Measurements from ENCODE around the gene VEGFD. TPM values are rescaled to one million over a fixed set of nuclear protein-coding genes. Genes with fewer than 3 reads are reported as not detected.

Gene VEGFD
- total and polyA plus RNA-seq, 2 of the 13 experiments (the other 11 are each of a cell fraction or from before 2014, with no cell fraction given): 0.11 to 0.35 TPM

DNA sequence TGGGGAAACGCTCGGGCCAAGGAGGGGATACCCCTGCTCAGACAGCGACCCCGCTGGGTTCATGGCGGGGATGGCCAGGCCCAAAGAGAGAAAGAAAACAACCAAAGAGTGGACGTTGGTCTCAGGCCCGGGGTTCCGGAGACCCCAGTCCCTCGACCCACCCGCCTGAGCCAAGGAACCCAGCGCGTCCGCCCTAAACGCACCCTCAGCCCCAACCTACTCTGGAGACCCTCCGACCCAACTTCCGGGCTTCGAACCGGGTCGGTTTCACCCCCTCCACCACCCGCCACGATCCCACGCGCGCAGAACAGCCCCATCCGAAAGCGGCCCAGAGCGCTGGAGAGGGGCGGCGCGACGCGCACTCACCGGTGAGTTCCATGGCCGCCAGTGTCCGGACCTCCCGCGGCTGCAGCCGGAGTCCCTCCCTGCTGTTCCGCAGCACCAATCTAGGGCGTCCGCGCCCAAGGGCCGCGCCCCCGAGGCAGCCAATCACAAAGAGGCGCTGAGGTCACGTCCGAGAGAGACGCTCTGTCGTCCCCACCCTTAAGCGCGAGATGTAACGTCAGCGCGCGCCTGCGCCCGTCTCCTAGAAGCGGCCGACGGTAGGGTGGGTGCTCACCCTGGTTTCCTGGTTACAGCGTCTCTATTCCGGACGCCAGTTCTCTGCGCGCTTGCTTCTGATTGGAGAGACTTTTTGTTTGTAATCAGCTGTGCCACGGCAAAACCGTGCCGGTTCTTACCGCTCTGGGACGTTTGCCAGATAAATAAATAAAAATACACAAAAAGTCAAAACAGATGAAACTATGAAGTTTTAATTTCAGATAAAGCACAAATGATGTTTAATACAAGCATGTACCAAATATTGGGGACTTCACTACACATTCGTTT, 48.8 kb downstream of the VEGFD start, which contains the start of gene PIGA (continued):
- TF ChIP-seq ZBTB43 (CRISPR knock-in tag; conservative IDR thresholded peaks at IDR 0.05) (no peak), PAXIP1 (CRISPR knock-in tag; conservative IDR thresholded peaks at IDR 0.05) (0 out of 2 replicates have a peak, but pooled peaks have one; percentile 16), ELF1 (CRISPR knock-in tag; IDR thresholded peaks at IDR 0.05) (peak; percentile 63), MTA1 (CRISPR knock-in tag; IDR thresholded peaks at IDR 0.05; ENCODE audit: borderline replicate concordance) (peak; percentile 56; the same call in 1 of the 2 replicates), FOXO4 (CRISPR knock-in tag; conservative IDR thresholded peaks at IDR 0.05) (no peak), KDM1A (CRISPR knock-in tag; IDR thresholded peaks at IDR 0.05) (no peak), ZSCAN29 (CRISPR knock-in tag; conservative IDR thresholded peaks at IDR 0.05) (no peak)
- TF ChIP-seq, protein P1, sequence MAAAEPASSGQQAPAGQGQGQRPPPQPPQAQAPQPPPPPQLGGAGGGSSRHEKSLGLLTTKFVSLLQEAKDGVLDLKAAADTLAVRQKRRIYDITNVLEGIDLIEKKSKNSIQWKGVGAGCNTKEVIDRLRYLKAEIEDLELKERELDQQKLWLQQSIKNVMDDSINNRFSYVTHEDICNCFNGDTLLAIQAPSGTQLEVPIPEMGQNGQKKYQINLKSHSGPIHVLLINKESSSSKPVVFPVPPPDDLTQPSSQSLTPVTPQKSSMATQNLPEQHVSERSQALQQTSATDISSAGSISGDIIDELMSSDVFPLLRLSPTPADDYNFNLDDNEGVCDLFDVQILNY (CRISPR knock-in tag; conservative IDR thresholded peaks at IDR 0.05): peak; percentile 56; the same call in 1 of the 2 replicates
- TF ChIP-seq, protein P2, sequence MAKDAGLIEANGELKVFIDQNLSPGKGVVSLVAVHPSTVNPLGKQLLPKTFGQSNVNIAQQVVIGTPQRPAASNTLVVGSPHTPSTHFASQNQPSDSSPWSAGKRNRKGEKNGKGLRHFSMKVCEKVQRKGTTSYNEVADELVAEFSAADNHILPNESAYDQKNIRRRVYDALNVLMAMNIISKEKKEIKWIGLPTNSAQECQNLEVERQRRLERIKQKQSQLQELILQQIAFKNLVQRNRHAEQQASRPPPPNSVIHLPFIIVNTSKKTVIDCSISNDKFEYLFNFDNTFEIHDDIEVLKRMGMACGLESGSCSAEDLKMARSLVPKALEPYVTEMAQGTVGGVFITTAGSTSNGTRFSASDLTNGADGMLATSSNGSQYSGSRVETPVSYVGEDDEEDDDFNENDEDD (CRISPR knock-in tag; IDR thresholded peaks at IDR 0.05; ENCODE audit: borderline replicate concordance): peak; percentile 75; the same call in 1 of the 2 replicates
- TF ChIP-seq, protein P3, sequence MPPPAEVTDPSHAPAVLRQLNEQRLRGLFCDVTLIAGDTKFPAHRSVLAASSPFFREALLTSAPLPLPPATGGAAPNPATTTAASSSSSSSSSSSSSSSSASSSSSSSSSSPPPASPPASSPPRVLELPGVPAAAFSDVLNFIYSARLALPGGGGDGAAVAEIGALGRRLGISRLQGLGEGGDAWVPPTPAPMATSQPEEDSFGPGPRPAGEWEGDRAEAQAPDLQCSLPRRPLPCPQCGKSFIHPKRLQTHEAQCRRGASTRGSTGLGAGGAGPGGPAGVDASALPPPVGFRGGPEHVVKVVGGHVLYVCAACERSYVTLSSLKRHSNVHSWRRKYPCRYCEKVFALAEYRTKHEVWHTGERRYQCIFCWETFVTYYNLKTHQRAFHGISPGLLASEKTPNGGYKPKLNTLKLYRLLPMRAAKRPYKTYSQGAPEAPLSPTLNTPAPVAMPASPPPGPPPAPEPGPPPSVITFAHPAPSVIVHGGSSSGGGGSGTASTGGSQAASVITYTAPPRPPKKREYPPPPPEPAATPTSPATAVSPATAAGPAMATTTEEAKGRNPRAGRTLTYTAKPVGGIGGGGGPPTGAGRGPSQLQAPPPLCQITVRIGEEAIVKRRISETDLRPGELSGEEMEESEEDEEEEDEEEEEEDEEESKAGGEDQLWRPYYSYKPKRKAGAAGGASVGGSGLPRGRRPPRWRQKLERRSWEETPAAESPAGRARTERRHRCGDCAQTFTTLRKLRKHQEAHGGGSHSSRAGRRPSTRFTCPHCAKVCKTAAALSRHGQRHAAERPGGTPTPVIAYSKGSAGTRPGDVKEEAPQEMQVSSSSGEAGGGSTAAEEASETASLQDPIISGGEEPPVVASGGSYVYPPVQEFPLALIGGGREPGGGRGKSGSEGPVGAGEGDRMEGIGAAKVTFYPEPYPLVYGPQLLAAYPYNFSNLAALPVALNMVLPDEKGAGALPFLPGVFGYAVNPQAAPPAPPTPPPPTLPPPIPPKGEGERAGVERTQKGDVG (CRISPR knock-in tag; IDR thresholded peaks at IDR 0.05; ENCODE audit: borderline replicate concordance): no peak
- TF ChIP-seq, protein P4, sequence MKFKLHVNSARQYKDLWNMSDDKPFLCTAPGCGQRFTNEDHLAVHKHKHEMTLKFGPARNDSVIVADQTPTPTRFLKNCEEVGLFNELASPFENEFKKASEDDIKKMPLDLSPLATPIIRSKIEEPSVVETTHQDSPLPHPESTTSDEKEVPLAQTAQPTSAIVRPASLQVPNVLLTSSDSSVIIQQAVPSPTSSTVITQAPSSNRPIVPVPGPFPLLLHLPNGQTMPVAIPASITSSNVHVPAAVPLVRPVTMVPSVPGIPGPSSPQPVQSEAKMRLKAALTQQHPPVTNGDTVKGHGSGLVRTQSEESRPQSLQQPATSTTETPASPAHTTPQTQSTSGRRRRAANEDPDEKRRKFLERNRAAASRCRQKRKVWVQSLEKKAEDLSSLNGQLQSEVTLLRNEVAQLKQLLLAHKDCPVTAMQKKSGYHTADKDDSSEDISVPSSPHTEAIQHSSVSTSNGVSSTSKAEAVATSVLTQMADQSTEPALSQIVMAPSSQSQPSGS (CRISPR knock-in tag; IDR thresholded peaks at IDR 0.05): 0 out of 2 replicates have a peak, but pooled peaks have one; percentile 35
